ENCODE data around the gene RAPGEF1.

- TF ChIP-seq CTCF (IDR thresholded peaks at IDR 0.05): no peak
- TF ChIP-seq POLR2A (IDR thresholded peaks at IDR 0.05): no peak
Observed at GRCh38 chr9:131651160-131651559, 88.7 kb downstream of the RAPGEF1 start.

Measured in tibial nerve (tissue), 3 donors.